ENCODE measurements around the gene DNAJC12. TPM values are rescaled to one million over a fixed set of nuclear protein-coding genes. Genes with fewer than 3 reads are reported as not detected.

DNAJC12 gene
- total RNA-seq, 4 donors from 2014 or later = 0.77 to 8.8 (median 6.0) TPM

DNA sequence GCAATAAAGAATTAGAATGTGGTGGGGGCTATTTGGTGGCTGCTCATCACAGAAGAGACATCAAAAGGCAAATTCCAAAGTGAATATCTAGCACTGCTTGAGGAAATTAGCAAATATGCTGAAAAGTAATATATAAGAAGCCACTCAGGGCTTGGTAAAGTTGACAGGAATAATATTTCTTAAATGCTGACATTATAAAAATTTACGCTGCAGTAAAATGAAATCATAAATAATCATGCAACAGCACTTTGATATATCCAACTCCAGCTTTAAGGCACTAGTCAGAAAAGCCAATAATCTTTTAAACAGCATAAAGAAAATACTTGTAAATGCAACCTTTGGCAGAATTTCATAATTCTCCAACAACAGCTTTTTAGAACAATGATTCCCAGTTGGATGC, 36.9 kb downstream of the DNAJC12 start:
- intact Hi-C loops (cut with DNase I; ENCODE audit: low total_unique reads) = no loop called here

DNA sequence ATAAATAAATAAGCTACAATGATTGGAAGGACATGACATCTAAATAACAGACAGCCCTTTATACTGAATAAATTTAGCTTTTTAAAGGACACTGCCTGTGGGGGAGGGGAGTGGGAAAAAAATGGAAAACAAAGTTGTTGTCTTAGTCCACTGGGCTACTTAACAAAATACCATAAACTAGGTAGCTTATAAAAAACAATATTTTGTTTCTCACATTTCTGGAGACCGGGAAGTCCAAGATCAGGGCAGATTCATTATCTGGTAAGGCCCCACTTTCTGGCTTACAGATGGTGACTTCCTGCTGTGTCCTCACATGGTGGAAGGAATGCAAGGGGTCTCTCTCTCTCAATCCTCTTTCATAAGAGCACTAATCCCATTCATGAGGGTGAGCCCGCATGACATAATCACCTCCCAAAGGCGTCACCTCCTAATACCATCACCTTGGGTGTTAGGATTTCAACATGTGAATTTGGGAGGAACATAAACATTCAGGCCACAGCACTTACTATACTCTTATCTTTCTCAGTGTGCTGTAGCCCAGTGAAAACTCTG, 43.0 kb downstream of the DNAJC12 start:
- intact Hi-C loops (cut with DNase I; ENCODE audit: low total_unique reads) = no loop called here
- DNase-seq = no peak

More for the DNA sequence above, 36.9 kb downstream of the DNAJC12 start:
- TF ChIP-seq, protein P1, sequence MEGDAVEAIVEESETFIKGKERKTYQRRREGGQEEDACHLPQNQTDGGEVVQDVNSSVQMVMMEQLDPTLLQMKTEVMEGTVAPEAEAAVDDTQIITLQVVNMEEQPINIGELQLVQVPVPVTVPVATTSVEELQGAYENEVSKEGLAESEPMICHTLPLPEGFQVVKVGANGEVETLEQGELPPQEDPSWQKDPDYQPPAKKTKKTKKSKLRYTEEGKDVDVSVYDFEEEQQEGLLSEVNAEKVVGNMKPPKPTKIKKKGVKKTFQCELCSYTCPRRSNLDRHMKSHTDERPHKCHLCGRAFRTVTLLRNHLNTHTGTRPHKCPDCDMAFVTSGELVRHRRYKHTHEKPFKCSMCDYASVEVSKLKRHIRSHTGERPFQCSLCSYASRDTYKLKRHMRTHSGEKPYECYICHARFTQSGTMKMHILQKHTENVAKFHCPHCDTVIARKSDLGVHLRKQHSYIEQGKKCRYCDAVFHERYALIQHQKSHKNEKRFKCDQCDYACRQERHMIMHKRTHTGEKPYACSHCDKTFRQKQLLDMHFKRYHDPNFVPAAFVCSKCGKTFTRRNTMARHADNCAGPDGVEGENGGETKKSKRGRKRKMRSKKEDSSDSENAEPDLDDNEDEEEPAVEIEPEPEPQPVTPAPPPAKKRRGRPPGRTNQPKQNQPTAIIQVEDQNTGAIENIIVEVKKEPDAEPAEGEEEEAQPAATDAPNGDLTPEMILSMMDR (IDR thresholded peaks at IDR 0.05) = no peak
- no peak for TF ChIP-seq POLR2A (IDR thresholded peaks at IDR 0.05)
- Histone ChIP-seq H3K27me3 (no peaks in the 10 kb centered on the region), H3K27ac (no peak overlapping the region), H3K36me3 (no peaks in the 10 kb centered on the region), H3K9me3 (no peaks in the 10 kb centered on the region), H3K4me3 (no peak overlapping the region), H3K4me1 (no peaks in the 10 kb centered on the region)
- no peak for DNase-seq

DNA sequence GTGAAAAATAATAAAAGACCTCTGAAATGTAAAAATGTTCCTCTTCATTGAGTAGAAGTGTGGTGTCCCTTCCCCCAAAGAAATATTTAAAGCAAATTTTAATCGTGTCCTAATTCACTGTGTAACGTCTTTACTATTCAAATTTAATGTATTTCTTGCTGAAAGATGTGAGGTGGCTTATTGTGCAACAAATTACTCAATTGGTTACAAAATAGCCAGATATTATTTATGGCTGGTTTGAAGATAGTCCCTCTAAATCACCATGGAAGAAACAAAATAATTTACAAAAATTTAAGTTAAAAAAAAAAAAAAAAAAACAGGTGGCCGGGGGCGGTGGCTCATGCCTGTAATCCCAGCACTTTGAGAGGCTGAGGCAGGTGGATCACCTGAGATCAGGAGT, 43.7 kb downstream of the DNAJC12 start:
- intact Hi-C loops (cut with DNase I; ENCODE audit: low total_unique reads) = no loop called here
- no peaks in the 10 kb centered on the region for H3K36me3 ChIP-seq
- TF ChIP-seq, protein P1 (IDR thresholded peaks at IDR 0.05) = no peak
- no peak for TF ChIP-seq POLR2A (IDR thresholded peaks at IDR 0.05)
- no peaks in the 10 kb centered on the region for H3K4me1 ChIP-seq
- no peak overlapping the region for H3K27ac ChIP-seq
- no peaks in the 10 kb centered on the region for H3K27me3 ChIP-seq
- no peaks in the 10 kb centered on the region for H3K9me3 ChIP-seq
- H3K4me3 ChIP-seq = no peak overlapping the region
- no peak for DNase-seq

More for the DNA sequence above, 43.0 kb downstream of the DNAJC12 start:
- Histone ChIP-seq H3K4me1 (no peaks in the 10 kb centered on the region), H3K27ac (no peak overlapping the region), H3K9me3 (no peaks in the 10 kb centered on the region), H3K4me3 (no peak overlapping the region), H3K27me3 (no peaks in the 10 kb centered on the region), H3K36me3 (no peaks in the 10 kb centered on the region)
- TF ChIP-seq, protein P1 (IDR thresholded peaks at IDR 0.05) = no peak
- no peak for TF ChIP-seq POLR2A (IDR thresholded peaks at IDR 0.05)

DNA sequence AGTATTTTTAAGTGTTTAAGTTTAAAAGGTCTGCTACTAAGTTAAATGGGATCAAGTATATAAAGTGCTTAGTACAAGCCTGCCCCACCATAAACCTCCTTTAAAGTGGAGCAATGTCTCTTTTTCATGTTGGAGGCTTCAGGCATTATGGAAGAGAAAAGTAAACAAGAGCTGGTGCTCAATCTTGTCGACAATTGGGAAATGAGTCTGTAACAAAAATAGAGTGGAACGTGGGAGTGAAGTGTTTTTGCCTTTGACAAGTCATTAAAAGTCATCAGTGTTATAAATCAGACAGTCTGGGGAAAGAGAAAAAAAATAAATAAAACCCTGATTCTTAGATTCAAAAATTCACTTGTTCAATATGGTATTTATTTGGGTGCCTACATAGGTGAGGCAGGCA, 44.7 kb downstream of the DNAJC12 start:
- H3K4me3 ChIP-seq = no peak overlapping the region
- intact Hi-C loops (cut with DNase I; ENCODE audit: low total_unique reads) = no loop called here

DNA sequence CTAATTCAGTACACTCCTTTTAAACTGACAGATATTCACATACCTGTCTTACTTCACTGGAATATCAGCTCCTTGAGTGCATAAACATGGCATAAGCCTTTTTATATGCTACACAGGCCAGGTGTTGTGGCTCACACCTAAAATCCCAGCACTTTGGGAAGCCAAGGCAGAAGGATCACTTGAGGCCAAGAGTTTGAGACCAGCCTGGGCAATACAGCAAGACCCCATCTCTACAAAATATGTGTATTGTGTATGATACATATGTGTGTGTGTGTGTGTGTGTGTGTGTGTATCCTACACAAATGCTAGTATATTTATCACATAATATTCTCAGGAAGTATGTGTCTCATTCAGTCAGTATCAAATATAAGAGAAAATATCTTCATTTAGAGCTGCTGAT, 45.3 kb downstream of the DNAJC12 start:
- no peaks in the 10 kb centered on the region for H3K27me3 ChIP-seq
- TF ChIP-seq, protein P1 (IDR thresholded peaks at IDR 0.05) = no peak
- TF ChIP-seq POLR2A (IDR thresholded peaks at IDR 0.05) = no peak
- intact Hi-C loops (cut with DNase I; ENCODE audit: low total_unique reads) = no loop called here
- H3K9me3 ChIP-seq = no peaks in the 10 kb centered on the region
- H3K36me3 ChIP-seq = no peaks in the 10 kb centered on the region
- no peaks in the 10 kb centered on the region for H3K4me1 ChIP-seq
- H3K27ac ChIP-seq = no peak overlapping the region
- DNase-seq = no peak
- H3K4me3 ChIP-seq = no peak overlapping the region

More for the DNA sequence above, 44.7 kb downstream of the DNAJC12 start:
- no peaks in the 10 kb centered on the region for H3K9me3 ChIP-seq
- H3K36me3 ChIP-seq = no peaks in the 10 kb centered on the region
- H3K4me1 ChIP-seq = no peaks in the 10 kb centered on the region
- TF ChIP-seq, protein P1 (IDR thresholded peaks at IDR 0.05) = no peak
- TF ChIP-seq POLR2A (IDR thresholded peaks at IDR 0.05) = no peak
- H3K27ac ChIP-seq = no peak overlapping the region
- DNase-seq = no peak
- no peaks in the 10 kb centered on the region for H3K27me3 ChIP-seq

All from uterus (tissue), 4 donors.